B cell (primary cell): ENCODE data around the gene ZNF793. TPM values are rescaled to one million over a fixed set of nuclear protein-coding genes. Genes with fewer than 3 reads are reported as not detected.

ENCODE experiments used
- ATAC-seq: fragments of 200-7000 bp; cut with Tn5 transposase; one replicate; pipeline ENCODE4 v1.10.0; 2021; ENCODE audit warnings: low read depth, mild to moderate bottlenecking, moderate number of reproducible peaks, moderate library complexity
- CTCF ChIA-PET: fragments of 350-600 bp; sonication (Branson Sonifier 250); formaldehyde crosslinking; loops from one replicate; lab custom pipeline; 2021; ENCODE audit warnings: antibody characterized with exemption, inconsistent platforms; lab: Charles Lee
- POLR2A ChIA-PET: fragments of 350-600 bp; sonication (Branson Sonifier 250); formaldehyde crosslinking; loops from one replicate; lab custom pipeline; 2021; ENCODE audit warnings: antibody characterized with exemption; lab: Charles Lee
- DNase-seq: peaks from one replicate; pipeline ENCODE4 v3.0.0; 2013
- H2AFZ ChIP-seq: 2 replicates; pipeline ENCODE4 v1.6.1; 2012; ENCODE audit warnings: mild to moderate bottlenecking, low read depth, low read length; ENCODE audit not compliant: insufficient read depth, poor library complexity, severe bottlenecking
- H3K27ac ChIP-seq, 2 donors: 1 replicate in 1 of 2; 2 replicates in 1 of 2; pipeline ENCODE4 v1.5.1; 2012 to 2013; ENCODE audit warnings: low read length in 2 of 2, mild to moderate bottlenecking in 2 of 2, moderate library complexity in 1 of 2
- H3K27me3 ChIP-seq, 4 experiments: fragments of 200-600 bp in 1 of 4; sonication (generic) in 1 of 4; replicated peaks in 1 of 4; 1 replicate in 2 of 4; 2 replicates in 2 of 4; pipeline versions ENCODE4 v1.6.1 to v1.7.0; 2013 to 2016; ENCODE audit warnings: low read length in 3 of 4, mild to moderate bottlenecking in 2 of 4, mixed read lengths in 1 of 4, moderate library complexity in 1 of 4; ENCODE audit not compliant: insufficient read depth in 4 of 4, control insufficient read depth in 3 of 4; ENCODE audit errors: control extremely low read depth in 1 of 4
- H3K36me3 ChIP-seq, 2 experiments: replicated peaks in 1 of 2; 1 replicate in 1 of 2; 2 replicates in 1 of 2; pipeline versions ENCODE4 v1.6.1 to v1.7.1; 2013; ENCODE audit warnings: low read length in 1 of 2; ENCODE audit not compliant: insufficient read depth in 2 of 2, control insufficient read depth in 1 of 2; ENCODE audit errors: control extremely low read depth in 1 of 2, extremely low read depth in 1 of 2
- H3K4me1 ChIP-seq, 2 donors: fragments of 200-600 bp in 1 of 2; sonication (generic) in 1 of 2; 1 replicate in 1 of 2; 2 replicates in 1 of 2; pipeline versions ENCODE4 v1.5.1 to v1.6.1; 2013 to 2017; ENCODE audit warnings: low read length in 2 of 2; ENCODE audit not compliant: control insufficient read depth in 2 of 2, insufficient read depth in 2 of 2
- H3K4me2 ChIP-seq: replicated peaks from 2 replicates; pipeline ENCODE3; 2012; ENCODE audit warnings: mild to moderate bottlenecking, low read depth, low read length; ENCODE audit not compliant: poor library complexity, severe bottlenecking
- H3K4me3 ChIP-seq, 5 experiments: fragments of 200-600 bp in 1 of 5; sonication (generic) in 1 of 5; 1 replicate in 3 of 5; 2 replicates in 2 of 5; pipeline versions ENCODE4 v1.5.1 to v1.7.0; 2011 to 2016; ENCODE audit warnings: low read length in 4 of 5, mild to moderate bottlenecking in 4 of 5, low read depth in 2 of 5, control low read depth in 1 of 5, moderate library complexity in 1 of 5; ENCODE audit not compliant: insufficient read depth in 1 of 5; ENCODE audit errors: control extremely low read depth in 1 of 5, extremely low read depth in 1 of 5
- H3K79me2 ChIP-seq: fragments of 200-600 bp; sonication (generic); one replicate; pipeline ENCODE4 v1.6.0; 2016; ENCODE audit warnings: low read length; ENCODE audit not compliant: control insufficient read depth, insufficient read depth
- H3K9ac ChIP-seq: fragments of 200-600 bp; sonication (generic); 2 replicates; pipeline ENCODE4 v1.6.1; 2017; ENCODE audit warnings: mild to moderate bottlenecking, low read length, moderate library complexity
- H3K9me3 ChIP-seq, 3 donors: one replicate each; pipeline versions ENCODE4 v1.6.1 to v1.7.1; 2013; ENCODE audit warnings: low read length in 2 of 3; ENCODE audit not compliant: control insufficient read depth in 2 of 3, insufficient read depth in 1 of 3; ENCODE audit errors: control extremely low read depth in 1 of 3
- H4K20me1 ChIP-seq: 2 replicates; pipeline ENCODE4 v1.6.0; 2012; ENCODE audit warnings: mild to moderate bottlenecking, low read length; ENCODE audit not compliant: insufficient read depth, control insufficient read depth, poor library complexity, severe bottlenecking
- H3K27ac Mint-ChIP-seq: one replicate; pipeline ENCODE4 v1.8.0; 2021; ENCODE audit warnings: mixed read lengths
- H3K27me3 Mint-ChIP-seq: one replicate; pipeline ENCODE4 v1.8.0; 2021; ENCODE audit warnings: mixed read lengths
- H3K4me1 Mint-ChIP-seq: one replicate; pipeline ENCODE4 v1.8.0; 2021; ENCODE audit warnings: mixed read lengths
- H3K4me3 Mint-ChIP-seq: one replicate; pipeline ENCODE4 v1.8.0; 2021; ENCODE audit warnings: mixed read lengths
- H3K9me3 Mint-ChIP-seq: one replicate; pipeline ENCODE4 v1.8.0; 2022; ENCODE audit warnings: mixed read lengths; ENCODE audit not compliant: insufficient read depth
- EZH2 ChIP-seq: IDR thresholded peaks from 2 replicates; pipeline ENCODE4 v1.6.1; 2012; ENCODE audit warnings: borderline replicate concordance, low read depth, mild to moderate bottlenecking, moderate library complexity, low read length; ENCODE audit not compliant: insufficient read depth, poor library complexity, severe bottlenecking
- WGBS: methylation state at CpG from one replicate; pipeline ENCODE4 v1.1.5; 2013; ENCODE audit warnings: missing lambda C conversion rate; ENCODE audit not compliant: insufficient coverage; 5-methylcytosine and 5-hydroxymethylcytosine counted together
- intact Hi-C: fragments of 100-400 bp; cut with micrococcal nuclease; formaldehyde crosslinking; loops from one replicate; pipeline ENCODE4 v1.10.0; 2022
- polyA plus RNA-seq: library from polyadenylated mRNA; depleted of rRNA; stranded (reverse); fragments of >200 nt; gene quantifications from 2 replicates; pipeline ENCODE4 v1.2.3, GENCODE V29; 2012
- total RNA-seq, 2 donors: library from RNA; stranded (reverse); fragments of 120-200 nt in 1 of 2; gene quantifications; 1 replicate in 1 of 2; 2 replicates in 1 of 2; pipeline versions ENCODE4 v1.2.3 to v1.2.4, GENCODE V29; 2013 to 2022
- TF ChIP-seq, protein P1 (sequence below): fragments of 200-600 bp; IDR thresholded peaks from one replicate; pipeline ENCODE4 v1.8.0; 2022; ENCODE audit warnings: antibody characterized with exemption, mild to moderate bottlenecking

The ZNF793 gene
- total and polyA plus RNA-seq, 2 donors (not counting 1 experiment from before 2014, with no cell fraction given) = 4.1 to 12.7 TPM

GRCh38 chr19:37537391-37537947 is 30.7 kb downstream of the ZNF793 start:
- Mint-ChIP-seq H3K27me3 (no peaks in the 10 kb centered on the region), H3K9me3 (peaks cover 27% of the 10 kb centered on the region), H3K27ac (no peak overlapping the region), H3K4me3 (no peak overlapping the region), H3K4me1 (no peaks in the 10 kb centered on the region)
- no CpG with 5 or more reads among the region's 7 CpGs for WGBS
- ATAC-seq (no peak), DNase-seq (no peak)
- Histone ChIP-seq H3K9ac (no peak overlapping the region), H2AFZ (no peak overlapping the region), H4K20me1 (no peaks in the 10 kb centered on the region), H3K36me3 (peaks cover 2 to 38% of the 10 kb centered on the region in 2 experiments), H3K79me2 (no peaks in the 10 kb centered on the region), H3K4me3 (no peak overlapping the region), H3K27ac (no peak overlapping the region), H3K9me3 (peaks cover 21 to 66% (median 63%) of the 10 kb centered on the region in 3 donors), H3K4me1 (no peaks in the 10 kb centered on the region), H3K27me3 (no peaks in the 10 kb centered on the region), H3K4me2 (no peak overlapping the region)
- TF ChIP-seq EZH2 = no peak
- TF ChIP-seq, protein P1, sequence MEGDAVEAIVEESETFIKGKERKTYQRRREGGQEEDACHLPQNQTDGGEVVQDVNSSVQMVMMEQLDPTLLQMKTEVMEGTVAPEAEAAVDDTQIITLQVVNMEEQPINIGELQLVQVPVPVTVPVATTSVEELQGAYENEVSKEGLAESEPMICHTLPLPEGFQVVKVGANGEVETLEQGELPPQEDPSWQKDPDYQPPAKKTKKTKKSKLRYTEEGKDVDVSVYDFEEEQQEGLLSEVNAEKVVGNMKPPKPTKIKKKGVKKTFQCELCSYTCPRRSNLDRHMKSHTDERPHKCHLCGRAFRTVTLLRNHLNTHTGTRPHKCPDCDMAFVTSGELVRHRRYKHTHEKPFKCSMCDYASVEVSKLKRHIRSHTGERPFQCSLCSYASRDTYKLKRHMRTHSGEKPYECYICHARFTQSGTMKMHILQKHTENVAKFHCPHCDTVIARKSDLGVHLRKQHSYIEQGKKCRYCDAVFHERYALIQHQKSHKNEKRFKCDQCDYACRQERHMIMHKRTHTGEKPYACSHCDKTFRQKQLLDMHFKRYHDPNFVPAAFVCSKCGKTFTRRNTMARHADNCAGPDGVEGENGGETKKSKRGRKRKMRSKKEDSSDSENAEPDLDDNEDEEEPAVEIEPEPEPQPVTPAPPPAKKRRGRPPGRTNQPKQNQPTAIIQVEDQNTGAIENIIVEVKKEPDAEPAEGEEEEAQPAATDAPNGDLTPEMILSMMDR = no peak
- POLR2A ChIA-PET = no interaction called here
- CTCF ChIA-PET = no interaction called here
- intact Hi-C loops = no loop called here
